Limb (tissue), 2 donors: ENCODE measurements around the gene ARL6IP6.

Source experiments
- DNase-seq, 2 donors: peaks; one replicate each; pipeline ENCODE4 v3.0.0-alpha.2; 2016; ENCODE audit errors: extremely low spot score in 2 of 2

Gene ARL6IP6

DNA sequence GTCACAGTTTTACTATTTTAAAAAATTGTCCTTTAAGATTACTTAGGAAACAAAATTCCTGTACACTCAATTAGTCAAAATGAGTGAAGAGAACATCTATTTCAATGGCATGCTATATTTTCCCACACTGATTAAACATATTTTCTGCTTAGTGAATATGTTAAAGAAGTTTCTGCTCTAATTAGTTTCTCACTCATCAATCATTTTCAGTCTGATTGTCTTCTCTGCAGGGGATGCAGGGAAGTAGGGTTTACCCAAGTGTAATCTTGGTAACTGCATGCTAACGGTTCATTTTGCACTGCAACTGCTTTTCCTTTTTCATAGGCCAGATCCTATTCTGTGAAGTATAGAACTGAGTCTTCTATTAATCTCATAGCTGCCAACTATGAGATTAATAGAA lies 78.5 kb downstream of the ARL6IP6 start:
- DNase-seq = no peak

DNA sequence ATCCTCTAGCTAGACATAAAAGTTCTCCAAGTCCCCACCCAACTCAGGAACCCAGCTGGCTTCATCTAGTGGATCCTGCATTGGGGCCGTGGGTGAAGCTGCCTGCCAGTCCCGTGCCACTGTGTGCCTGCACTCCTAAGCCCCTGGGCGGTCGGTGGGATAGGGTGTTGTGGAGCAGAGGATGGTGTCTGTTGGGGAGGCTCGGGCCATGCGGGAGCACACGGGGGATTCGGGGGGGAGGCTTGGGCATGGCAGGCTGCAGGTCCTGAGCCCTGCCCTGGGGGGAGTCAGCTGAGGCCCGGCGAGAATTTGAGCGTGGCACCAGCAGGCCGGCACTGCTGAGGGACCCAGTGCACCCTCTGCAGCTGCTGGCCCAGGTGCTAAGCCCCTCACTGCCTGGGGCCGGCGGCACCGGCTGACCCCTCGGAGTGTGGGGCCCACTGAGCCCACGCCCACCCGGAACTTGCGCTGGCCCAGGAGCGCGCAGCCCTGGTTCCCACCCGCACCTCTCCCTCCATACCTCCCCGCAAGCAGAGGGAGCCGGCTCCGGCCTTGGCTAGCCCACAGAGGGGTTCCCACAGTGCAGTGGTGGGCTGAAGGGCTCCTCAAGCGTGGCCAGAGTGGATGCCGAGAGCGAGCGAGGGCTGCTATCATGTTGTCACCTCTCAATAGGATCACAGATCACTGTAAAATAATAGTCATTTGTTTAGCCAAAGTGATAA lies 86.4 kb downstream of the ARL6IP6 start:
- DNase-seq = no peak

DNA sequence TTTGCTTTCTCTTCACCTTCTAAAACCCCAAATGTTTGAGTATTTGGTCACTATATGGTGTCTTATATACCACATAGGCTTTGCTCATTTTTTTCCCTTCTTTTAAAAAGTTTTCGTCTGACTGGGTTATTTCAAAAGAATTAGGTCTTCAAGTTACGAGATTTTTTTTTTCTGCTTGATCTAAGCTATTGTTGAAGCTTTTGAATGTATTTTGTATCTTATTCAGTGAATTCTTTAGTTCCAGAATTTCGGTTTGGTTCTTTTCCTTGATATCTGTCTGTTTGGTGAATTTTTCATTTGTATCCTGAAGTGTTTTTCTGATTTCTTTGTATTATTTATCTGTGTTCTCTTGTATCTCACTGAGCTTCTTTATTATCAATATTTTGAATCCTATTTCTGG lies 93.5 kb downstream of the ARL6IP6 start:
- no peak for DNase-seq
